Breast epithelium (tissue), 4 donors: Measurements from ENCODE around the gene DDIT4. TPM values are rescaled to one million over a fixed set of nuclear protein-coding genes. Genes with fewer than 3 reads are reported as not detected.
"Not testable (repeated sequence)": the region's sequence is repeated elsewhere in the genome, so short reads cannot be mapped to it uniquely, and the experiment has no call there.

ENCODE experiments used
- DNase-seq, 2 donors: peaks; one replicate each; pipeline ENCODE4 v3.0.0-alpha.2; 2019; ENCODE audit warnings: low spot score in 2 of 2
- H3K27ac ChIP-seq, 2 donors: fragments of 200-600 bp; sonication (generic) in 1 of 2; one replicate each; pipeline ENCODE4 v1.5.1; 2016 to 2019; ENCODE audit warnings: mild to moderate bottlenecking in 1 of 2
- H3K27me3 ChIP-seq, 2 donors: fragments of 200-600 bp; sonication (generic) in 1 of 2; one replicate each; pipeline versions ENCODE4 v1.5.1 to v1.6.0; 2017 to 2019; ENCODE audit warnings: control low read depth in 1 of 2, mild to moderate bottlenecking in 1 of 2
- H3K36me3 ChIP-seq: fragments of 200-600 bp; one replicate; pipeline ENCODE4 v1.5.1; 2019
- H3K4me1 ChIP-seq, 2 donors: fragments of 200-600 bp; sonication (generic); one replicate each; pipeline ENCODE4 v1.5.1; 2016 to 2019; ENCODE audit warnings: control low read depth in 1 of 2
- H3K4me3 ChIP-seq, 3 donors: fragments of 200-600 bp; sonication (generic); 1 replicate in 2 of 3; 2 replicates in 1 of 3; pipeline ENCODE4 v1.5.1; 2016 to 2019; ENCODE audit warnings: mild to moderate bottlenecking in 3 of 3, moderate library complexity in 2 of 3
- H3K9me3 ChIP-seq, 2 donors: fragments of 200-600 bp; sonication (generic) in 1 of 2; one replicate each; pipeline ENCODE4 v1.5.1; 2016 to 2019; ENCODE audit warnings: control low read depth in 1 of 2
- CTCF ChIP-seq, 3 donors: fragments of 450-650 bp; IDR thresholded peaks; one replicate each; pipeline ENCODE4 v1.5.1; 2016 to 2017; ENCODE audit warnings: antibody characterized with exemption in 3 of 3, mild to moderate bottlenecking in 3 of 3, moderate library complexity in 3 of 3
- POLR2A ChIP-seq: fragments of 450-650 bp; IDR thresholded peaks from one replicate; pipeline ENCODE4 v1.6.1; 2016; ENCODE audit warnings: antibody characterized with exemption, mild to moderate bottlenecking, moderate library complexity
- POLR2AphosphoS5 ChIP-seq, 3 donors: sonication (generic); formaldehyde crosslinking; IDR thresholded peaks; one replicate each; pipeline ENCODE4 v1.6.1; 2017; ENCODE audit warnings: antibody characterized with exemption in 3 of 3
- intact Hi-C: fragments of 100-400 bp; cut with DNase I; formaldehyde crosslinking; loops from one replicate; pipeline ENCODE4 v1.15.1; 2023; ENCODE audit warnings: low total_unique reads
- total RNA-seq, 3 donors: library from RNA; depleted of rRNA; stranded (reverse); fragments of >200 nt; gene quantifications; one replicate each; pipeline ENCODE4 v1.1.0, GENCODE V29; 2016

The DDIT4 gene
- total RNA-seq, 3 donors from 2014 or later = 183 to 555 (median 341) TPM

DNA sequence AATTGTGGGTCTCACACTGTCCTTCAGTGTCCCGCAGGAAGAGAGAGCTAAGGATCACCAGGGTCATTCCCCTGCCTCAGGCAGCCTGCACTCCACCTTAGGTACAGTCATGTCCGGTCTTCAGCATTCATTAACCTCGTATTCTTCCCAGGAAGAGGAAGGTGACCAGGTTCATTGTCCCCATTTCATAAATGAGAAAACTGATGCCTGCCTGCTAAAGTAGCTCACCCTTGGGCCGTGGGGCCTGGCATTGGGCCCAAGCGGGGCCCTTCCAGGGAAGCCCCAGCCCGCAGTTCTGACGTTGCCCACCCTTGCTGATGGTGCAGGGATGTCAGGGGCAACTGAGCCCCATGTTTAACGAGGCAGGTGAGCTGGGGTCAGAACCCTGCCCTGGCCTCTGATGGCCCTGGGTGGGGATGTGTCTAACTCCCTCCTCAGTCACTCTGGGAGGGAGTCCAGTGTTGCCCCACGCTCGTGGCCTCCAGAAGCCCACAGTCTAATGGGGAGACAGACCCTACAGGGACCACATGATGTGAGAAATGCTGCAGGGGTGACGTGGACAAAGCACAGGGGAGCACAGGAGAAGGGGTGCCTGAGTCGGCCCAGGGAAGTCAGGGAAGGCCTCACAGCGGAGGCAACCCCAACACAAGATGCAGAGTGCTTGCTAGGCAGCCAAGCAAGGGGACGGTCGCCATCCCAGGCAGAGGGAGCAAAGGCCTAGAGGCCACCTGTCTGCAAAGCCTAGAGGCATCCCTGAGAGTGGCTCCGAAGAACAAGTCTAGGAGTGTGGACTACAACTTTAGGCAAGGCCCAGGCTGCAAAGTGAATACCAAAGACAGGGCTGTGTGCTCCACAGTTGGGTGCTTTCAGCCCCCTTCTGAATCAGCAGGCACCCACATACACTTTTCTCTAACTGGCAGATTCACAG, 25.1 kb downstream of the DDIT4 start:
- Histone ChIP-seq H3K27ac (peak overlapping the region; percentile 94 to 99), H3K9me3 (peaks cover 0 to 5% of the 10 kb centered on the region in 2 donors), H3K4me1 (peaks cover 0 to 5% of the 10 kb centered on the region in 2 donors), H3K36me3 (no peaks in the 10 kb centered on the region), H3K4me3 (peak overlapping the region in 1 of 3 donors; percentile 89), H3K27me3 (no peaks in the 10 kb centered on the region)
- TF ChIP-seq POLR2AphosphoS5 (IDR thresholded peaks at IDR 0.05) (no peak), POLR2A (no peak), CTCF (IDR thresholded peaks at IDR 0.05) (no peak)
- DNase-seq = no peak
- intact Hi-C loops = no loop called here

DNA sequence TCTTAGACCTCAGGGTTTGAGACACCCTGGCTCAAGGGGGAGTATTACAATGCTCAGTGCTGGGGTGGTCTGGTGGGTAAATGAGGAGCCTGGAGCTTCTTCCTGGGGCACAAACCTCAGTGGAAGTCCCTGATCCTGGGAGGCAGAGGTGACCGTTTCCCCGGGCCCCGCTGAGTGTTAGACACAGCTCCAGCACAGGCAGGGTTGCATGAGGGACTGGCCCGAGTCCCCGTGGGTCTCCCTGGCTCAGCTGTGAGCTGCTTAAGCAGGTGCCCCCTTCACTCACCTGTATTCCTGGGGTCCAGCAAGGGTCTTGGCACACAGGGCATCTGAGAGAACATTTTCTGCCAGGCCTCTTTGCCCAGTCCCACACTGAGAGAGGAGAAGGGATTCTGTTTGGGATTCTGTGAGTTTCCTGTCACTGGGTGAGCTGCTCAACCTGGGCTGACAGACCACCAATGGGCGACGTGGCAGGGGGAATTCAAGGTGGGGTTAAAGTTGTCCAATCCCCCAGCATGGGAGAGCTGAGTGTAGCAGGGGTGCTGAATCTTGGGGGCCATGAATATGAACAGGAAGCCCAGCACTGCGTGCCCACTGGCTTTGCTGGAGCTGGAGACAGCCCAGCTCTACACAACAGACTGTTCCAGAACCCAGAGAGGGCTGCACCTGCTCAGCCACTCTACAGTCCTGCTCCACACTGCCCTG, 29.9 kb downstream of the DDIT4 start:
- no peak for DNase-seq
- Histone ChIP-seq H3K4me1 (peaks cover under 1 to 2% of the 10 kb centered on the region in 2 donors), H3K36me3 (no peaks in the 10 kb centered on the region), H3K9me3 (peaks cover 0 to 5% of the 10 kb centered on the region in 2 donors), H3K27me3 (no peaks in the 10 kb centered on the region), H3K4me3 (no peak overlapping the region), H3K27ac (no peak overlapping the region)
- intact Hi-C loops = no loop called here
- TF ChIP-seq POLR2A (no peak), CTCF (IDR thresholded peaks at IDR 0.05) (no peak), POLR2AphosphoS5 (IDR thresholded peaks at IDR 0.05) (no peak)

DNA sequence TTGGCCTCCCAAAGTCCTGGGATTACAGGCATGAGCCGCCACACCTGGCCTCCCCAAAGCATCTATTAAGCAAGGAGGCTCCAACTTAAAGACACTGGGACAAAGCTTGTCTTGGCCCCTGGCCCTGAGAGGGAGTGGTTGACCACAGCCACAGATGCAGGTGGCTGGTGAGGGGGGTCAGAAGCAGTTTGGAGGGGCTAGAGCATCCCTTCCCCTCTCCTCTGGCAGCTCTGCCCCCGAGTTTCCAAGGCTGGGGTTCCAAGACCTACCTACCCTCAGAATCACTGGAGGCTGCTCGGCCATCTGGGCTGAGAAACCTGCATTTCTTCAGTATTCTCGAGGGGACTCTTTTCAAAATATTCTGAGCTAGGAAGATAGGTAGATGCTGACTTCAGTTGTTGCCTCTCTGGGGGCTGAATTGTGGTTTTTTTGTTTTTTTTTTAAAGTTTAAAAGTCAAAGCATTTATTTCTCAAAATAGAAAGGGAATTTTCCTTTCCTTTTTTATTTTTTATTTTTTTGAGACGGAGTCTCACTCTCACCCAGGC, 32.6 kb downstream of the DDIT4 start:
- Histone ChIP-seq H3K4me1 (peaks cover 0 to 10% of the 10 kb centered on the region in 2 donors), H3K27ac (no peak overlapping the region), H3K9me3 (no peaks in the 10 kb centered on the region), H3K4me3 (no peak overlapping the region), H3K36me3 (no peaks in the 10 kb centered on the region), H3K27me3 (no peaks in the 10 kb centered on the region)
- intact Hi-C loops = no loop called here
- DNase-seq = no peak
- TF ChIP-seq POLR2AphosphoS5 (IDR thresholded peaks at IDR 0.05) (no peak), POLR2A (no peak), CTCF (IDR thresholded peaks at IDR 0.05) (no peak)

DNA sequence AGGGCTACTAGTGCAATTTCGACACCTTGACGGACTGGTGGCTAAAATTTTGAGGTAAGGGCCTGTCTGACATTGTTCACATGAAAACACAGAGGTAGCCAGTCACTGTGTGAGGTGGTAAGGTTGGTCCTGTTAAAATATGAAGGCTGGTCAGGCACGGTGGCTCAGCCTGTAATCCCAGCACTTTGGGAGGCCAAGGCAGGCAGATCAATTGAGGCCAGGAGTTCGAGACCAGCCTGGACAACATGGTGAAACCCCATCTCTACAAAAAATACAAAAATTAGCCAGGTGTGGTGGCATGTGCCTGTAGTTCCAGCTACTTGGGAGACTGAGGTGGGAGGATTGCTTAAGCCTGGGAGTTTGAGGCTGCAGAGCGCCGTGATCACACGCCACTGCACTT, 34.0 kb downstream of the DDIT4 start:
- DNase-seq, H3K27me3 ChIP-seq, H3K27ac ChIP-seq, H3K4me3 ChIP-seq, intact Hi-C loops, H3K9me3 ChIP-seq, H3K4me1 ChIP-seq, H3K36me3 ChIP-seq: not testable (repeated sequence)

- Histone ChIP-seq H3K9me3 (no peaks in the 10 kb centered on the region), H3K27ac (peak overlapping the region; percentile 29 to 51), H3K36me3 (no peaks in the 10 kb centered on the region), H3K27me3 (no peaks in the 10 kb centered on the region), H3K4me1 (peaks cover 0 to 10% of the 10 kb centered on the region in 2 donors), H3K4me3 (no peak overlapping the region)
- TF ChIP-seq POLR2A (no peak), POLR2AphosphoS5 (IDR thresholded peaks at IDR 0.05) (peak in 1 of 3 donors; percentile 62)
- intact Hi-C loops = no loop called here
- no peak for DNase-seq
Observed at GRCh38 chr10:72308320-72308987, 34.7 kb downstream of the DDIT4 start.
